Measurements from ENCODE around the gene POU2F2.

- no peak for TF ChIP-seq EZH2 (IDR thresholded peaks at IDR 0.05; ENCODE audit: borderline replicate concordance, low read depth, low read length, severe bottlenecking)
- TF ChIP-seq, protein P1, sequence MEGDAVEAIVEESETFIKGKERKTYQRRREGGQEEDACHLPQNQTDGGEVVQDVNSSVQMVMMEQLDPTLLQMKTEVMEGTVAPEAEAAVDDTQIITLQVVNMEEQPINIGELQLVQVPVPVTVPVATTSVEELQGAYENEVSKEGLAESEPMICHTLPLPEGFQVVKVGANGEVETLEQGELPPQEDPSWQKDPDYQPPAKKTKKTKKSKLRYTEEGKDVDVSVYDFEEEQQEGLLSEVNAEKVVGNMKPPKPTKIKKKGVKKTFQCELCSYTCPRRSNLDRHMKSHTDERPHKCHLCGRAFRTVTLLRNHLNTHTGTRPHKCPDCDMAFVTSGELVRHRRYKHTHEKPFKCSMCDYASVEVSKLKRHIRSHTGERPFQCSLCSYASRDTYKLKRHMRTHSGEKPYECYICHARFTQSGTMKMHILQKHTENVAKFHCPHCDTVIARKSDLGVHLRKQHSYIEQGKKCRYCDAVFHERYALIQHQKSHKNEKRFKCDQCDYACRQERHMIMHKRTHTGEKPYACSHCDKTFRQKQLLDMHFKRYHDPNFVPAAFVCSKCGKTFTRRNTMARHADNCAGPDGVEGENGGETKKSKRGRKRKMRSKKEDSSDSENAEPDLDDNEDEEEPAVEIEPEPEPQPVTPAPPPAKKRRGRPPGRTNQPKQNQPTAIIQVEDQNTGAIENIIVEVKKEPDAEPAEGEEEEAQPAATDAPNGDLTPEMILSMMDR (IDR thresholded peaks at IDR 0.05; ENCODE audit: borderline replicate concordance, extremely low read depth, low read length, poor library complexity, severe bottlenecking): no peak
Observed at GRCh38 chr19:42076380-42076944, 55.8 kb downstream of the POU2F2 start.
